ENCODE measurements around the gene CCNT2. TPM values are rescaled to one million over a fixed set of nuclear protein-coding genes. Genes with fewer than 3 reads are reported as not detected.

The CCNT2 gene
- total and polyA plus RNA-seq, 9 donors: 25.0 to 48.8 (median 30.8) TPM

DNA sequence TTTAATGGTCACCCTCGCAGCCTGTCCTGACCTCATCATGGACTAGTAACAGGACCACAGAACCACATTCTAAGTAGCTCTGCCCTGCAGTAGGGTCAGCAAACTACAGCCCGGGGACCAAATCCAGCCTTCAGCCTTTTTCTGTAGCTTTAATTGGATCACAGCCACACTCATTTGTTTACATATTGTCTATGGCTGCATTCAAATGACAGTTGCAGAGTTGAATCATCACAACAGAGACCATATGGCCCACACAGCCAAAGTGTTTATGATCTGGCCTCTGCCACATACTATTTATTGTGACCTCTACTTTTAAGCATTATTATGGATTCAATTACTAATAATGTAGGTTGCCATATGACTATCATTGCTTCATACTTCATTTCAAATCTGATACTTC lies 80.9 kb downstream of the CCNT2 start:
- WGBS (ENCODE audit: insufficient coverage): 57% methylated on average over 1 of the region's 2 CpGs
- DNase-seq: no peak
- H3K27me3 ChIP-seq (ENCODE audit: control insufficient read depth, insufficient read depth, low read length): peaks cover 4% of the 10 kb centered on the region
- no peak overlapping the region for H3K27ac ChIP-seq (ENCODE audit: low read length)
- H3K9me3 ChIP-seq (replicated peaks; ENCODE audit: control insufficient read depth, low read depth, low read length): no peaks in the 10 kb centered on the region
- H3K4me3 ChIP-seq (ENCODE audit: low read length): no peak overlapping the region
- H3K4me1 ChIP-seq (ENCODE audit: control insufficient read depth, insufficient read depth, low read length): no peaks in the 10 kb centered on the region
- H3K36me3 ChIP-seq (ENCODE audit: control insufficient read depth, insufficient read depth, low read length): no peaks in the 10 kb centered on the region

DNA sequence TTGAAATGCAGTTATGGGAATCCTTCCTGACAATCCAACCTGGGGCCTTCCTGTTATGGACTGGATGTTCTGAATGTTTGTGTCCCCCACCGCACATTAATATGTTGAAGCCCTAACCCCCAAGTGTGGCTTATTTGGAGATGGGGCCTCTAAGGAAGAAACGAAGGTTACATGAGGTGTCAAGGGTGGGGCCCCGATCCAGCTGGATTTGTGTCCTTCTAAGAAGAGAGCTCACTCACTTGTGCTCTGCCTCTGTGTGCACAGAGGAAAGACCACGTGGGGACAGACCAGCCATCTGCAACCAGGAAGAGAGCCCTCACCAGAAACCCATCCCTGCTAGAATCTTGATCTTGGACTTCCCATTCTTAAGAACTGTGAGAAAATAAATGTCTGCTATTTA lies 84.2 kb downstream of the CCNT2 start:
- no peak overlapping the region for H3K4me3 ChIP-seq (ENCODE audit: low read length)
- no peaks in the 10 kb centered on the region for H3K4me1 ChIP-seq (ENCODE audit: control insufficient read depth, insufficient read depth, low read length)
- H3K27me3 ChIP-seq (ENCODE audit: control insufficient read depth, insufficient read depth, low read length): peaks cover 9% of the 10 kb centered on the region
- DNase-seq: no peak
- H3K27ac ChIP-seq (ENCODE audit: low read length): no peak overlapping the region
- H3K36me3 ChIP-seq (ENCODE audit: control insufficient read depth, insufficient read depth, low read length): no peaks in the 10 kb centered on the region
- H3K9me3 ChIP-seq (replicated peaks; ENCODE audit: control insufficient read depth, low read depth, low read length): no peaks in the 10 kb centered on the region
- WGBS (ENCODE audit: insufficient coverage): 83% methylated on average over 2 of the region's 4 CpGs

DNA sequence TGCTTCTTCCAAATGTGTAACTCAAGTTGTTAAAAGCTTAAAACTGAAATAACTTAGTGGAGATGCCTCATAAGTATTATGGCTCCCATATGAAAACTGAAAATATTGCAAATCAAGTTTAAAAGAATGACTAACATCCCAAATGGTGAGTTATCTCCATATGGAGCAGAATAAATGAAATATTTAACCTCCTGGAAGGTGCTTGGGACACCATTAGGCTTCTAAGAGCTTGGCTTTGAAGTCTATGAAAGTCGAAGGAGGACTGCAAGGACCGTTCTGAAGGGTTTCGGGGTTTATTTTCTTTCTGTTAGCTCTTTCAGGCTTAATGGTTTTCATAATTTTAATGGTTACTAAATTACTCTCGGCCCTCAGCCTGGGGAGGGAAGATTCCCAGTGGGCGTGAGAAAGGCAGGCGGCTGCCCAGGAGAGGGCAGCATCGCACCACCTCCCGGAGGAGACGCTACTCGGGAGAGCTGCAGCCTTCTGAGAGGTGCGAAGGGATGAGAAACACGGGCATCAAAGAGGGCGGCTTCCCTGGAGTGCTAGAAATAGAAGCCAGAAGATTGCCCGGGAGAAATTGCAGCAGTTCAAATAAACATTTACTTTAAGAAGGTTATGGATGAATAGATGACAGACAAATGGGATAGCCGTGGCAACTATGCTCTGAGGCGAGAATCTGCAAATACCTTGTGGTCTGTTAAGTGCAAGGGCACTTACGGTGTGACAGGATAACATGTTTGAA lies 85.6 kb downstream of the CCNT2 start:
- Histone ChIP-seq H3K9me3 (replicated peaks; ENCODE audit: control insufficient read depth, low read depth, low read length) (no peaks in the 10 kb centered on the region), H3K27ac (ENCODE audit: low read length) (no peak overlapping the region), H3K27me3 (ENCODE audit: control insufficient read depth, insufficient read depth, low read length) (peaks cover 9% of the 10 kb centered on the region), H3K36me3 (ENCODE audit: control insufficient read depth, insufficient read depth, low read length) (no peaks in the 10 kb centered on the region), H3K4me3 (ENCODE audit: low read length) (no peak overlapping the region), H3K4me1 (ENCODE audit: control insufficient read depth, insufficient read depth, low read length) (no peaks in the 10 kb centered on the region)
- WGBS (ENCODE audit: insufficient coverage): 6% methylated on average over 11 of the region's 17 CpGs
- peak; percentile 54 for DNase-seq

DNA sequence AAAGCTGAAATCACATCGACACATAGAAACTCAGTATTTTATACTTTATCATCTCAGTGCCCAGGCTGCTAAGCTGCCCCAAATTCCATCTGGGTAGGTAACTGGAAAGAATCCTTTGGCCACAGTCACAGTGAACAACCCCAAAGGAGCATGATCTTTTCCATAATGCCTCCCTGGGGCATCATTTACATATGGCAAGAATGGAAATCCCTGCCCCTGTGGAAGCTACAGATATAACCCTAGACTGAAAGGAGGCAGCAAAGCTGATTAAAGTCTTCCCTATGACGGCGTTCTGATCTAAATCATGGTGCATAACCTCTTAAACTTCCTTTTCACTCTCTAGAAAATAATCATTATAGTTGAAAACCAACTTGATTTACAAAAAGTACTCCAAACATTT lies 87.1 kb downstream of the CCNT2 start:
- no peak overlapping the region for H3K4me3 ChIP-seq (ENCODE audit: low read length)
- no peaks in the 10 kb centered on the region for H3K4me1 ChIP-seq (ENCODE audit: control insufficient read depth, insufficient read depth, low read length)

More for the DNA sequence above, 87.1 kb downstream of the CCNT2 start:
- H3K27me3 ChIP-seq (ENCODE audit: control insufficient read depth, insufficient read depth, low read length): peaks cover 9% of the 10 kb centered on the region
- H3K9me3 ChIP-seq (replicated peaks; ENCODE audit: control insufficient read depth, low read depth, low read length): no peaks in the 10 kb centered on the region
- H3K27ac ChIP-seq (ENCODE audit: low read length): no peak overlapping the region
- DNase-seq: no peak
- WGBS (ENCODE audit: insufficient coverage): no CpG with 5 or more reads among the region's 3 CpGs
- no peaks in the 10 kb centered on the region for H3K36me3 ChIP-seq (ENCODE audit: control insufficient read depth, insufficient read depth, low read length)

Other genes with a start within 250 kb of the CCNT2 start
- gene TMEM163, start 199.8 kb upstream of the CCNT2 start, total RNA-seq: 0.66 TPM
- 1 to 10 TPM in 7 of 8 donors, under 1 TPM in 1; 0.75 to 3.5 (median 2.0) TPM for gene TMEM163, start 199.8 kb upstream of the CCNT2 start, polyA plus RNA-seq (ENCODE audit: insufficient read depth in 1 of 8, insufficient read length in 8 of 8, low replicate concordance in 1 of 8)
- not detected for gene ACMSD, start 80.2 kb upstream of the CCNT2 start, total RNA-seq
- gene ACMSD, start 80.2 kb upstream of the CCNT2 start, polyA plus RNA-seq (ENCODE audit: insufficient read depth in 1 of 8, insufficient read length in 8 of 8, low replicate concordance in 1 of 8): 1 to 10 TPM in 1 of 8 donors, under 1 TPM in 7; 0.28 to 1.6 (median 0.39) TPM
- gene MAP3K19, start 128.6 kb downstream of the CCNT2 start, total RNA-seq: not detected
- gene MAP3K19, start 128.6 kb downstream of the CCNT2 start, polyA plus RNA-seq (ENCODE audit: insufficient read depth in 1 of 8, insufficient read length in 8 of 8, low replicate concordance in 1 of 8): under 1 TPM in 2 of 8 donors, not detected in 6; 0.12 to 0.13 TPM
- 30.4 TPM for gene RAB3GAP1, start 133.5 kb downstream of the CCNT2 start, total RNA-seq
- gene RAB3GAP1, start 133.5 kb downstream of the CCNT2 start, polyA plus RNA-seq (ENCODE audit: insufficient read depth in 1 of 8, insufficient read length in 8 of 8, low replicate concordance in 1 of 8): 10 to 100 TPM; 28.7 to 38.3 (median 33.9) TPM